GM21390 (cell line): ENCODE data around the gene RASSF6.
"Not testable (repeated sequence)": the region's sequence is repeated elsewhere in the genome, so short reads cannot be mapped to it uniquely, and the experiment has no call there.

ENCODE experiments used
- ATAC-seq: cut with Tn5 transposase; IDR thresholded peaks from one replicate; pipeline ENCODE4 v1.9.1; 2021; ENCODE audit not compliant: unreplicated experiment

Gene RASSF6

GRCh38 chr4:73583666-73584065 is 36.6 kb downstream of the RASSF6 start:
- no peak for ATAC-seq

- no peak for ATAC-seq
These were observed 42.9 kb downstream of the RASSF6 start for GRCh38 chr4:73577371-73577770.

- no peak for ATAC-seq
These were observed 43.9 kb downstream of the RASSF6 start for GRCh38 chr4:73576381-73576780.

DNA sequence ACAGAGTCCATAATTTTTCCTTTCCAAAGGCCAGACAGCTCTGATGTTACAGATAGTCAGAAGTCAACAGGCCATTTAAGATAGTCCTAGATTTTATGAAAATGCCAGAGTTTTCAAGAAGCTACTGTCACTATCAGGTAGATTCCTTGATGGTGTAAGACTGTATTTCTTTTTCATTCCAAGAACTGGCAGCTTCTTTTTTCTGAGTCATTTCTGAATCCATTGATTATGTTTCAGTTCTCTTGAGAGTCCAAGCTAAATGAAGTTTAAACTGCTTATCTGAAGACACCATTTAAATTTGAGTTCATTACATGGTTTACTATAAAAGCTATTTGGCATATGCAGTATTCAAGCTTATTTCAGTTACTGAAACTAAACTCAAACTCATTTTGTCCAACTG is 44.6 kb downstream of the RASSF6 start:
- peak; percentile 33 for ATAC-seq

GRCh38 chr4:73573794-73574528 is 46.3 kb downstream of the RASSF6 start:
- ATAC-seq = peak; percentile 77

DNA sequence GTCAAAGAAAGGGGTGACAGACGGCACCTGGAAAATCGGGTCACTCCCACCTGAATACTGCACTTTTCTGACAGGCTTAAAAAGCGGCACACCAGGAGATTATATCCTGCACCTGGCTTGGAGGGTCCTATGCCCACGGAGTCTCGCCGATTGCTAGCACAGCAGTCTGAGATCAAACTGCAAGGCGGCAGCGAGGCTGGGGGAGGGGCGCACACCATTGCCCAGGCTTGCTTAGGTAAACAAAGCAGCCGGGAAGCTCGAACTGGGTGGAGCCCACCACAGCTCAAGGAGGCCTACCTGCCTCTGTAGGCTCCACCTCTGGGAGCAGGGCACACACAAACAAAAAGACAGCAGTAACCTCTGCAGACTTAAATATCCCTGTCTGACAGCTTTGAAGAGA is 69.4 kb downstream of the RASSF6 start:
- ATAC-seq = not testable (repeated sequence)

DNA sequence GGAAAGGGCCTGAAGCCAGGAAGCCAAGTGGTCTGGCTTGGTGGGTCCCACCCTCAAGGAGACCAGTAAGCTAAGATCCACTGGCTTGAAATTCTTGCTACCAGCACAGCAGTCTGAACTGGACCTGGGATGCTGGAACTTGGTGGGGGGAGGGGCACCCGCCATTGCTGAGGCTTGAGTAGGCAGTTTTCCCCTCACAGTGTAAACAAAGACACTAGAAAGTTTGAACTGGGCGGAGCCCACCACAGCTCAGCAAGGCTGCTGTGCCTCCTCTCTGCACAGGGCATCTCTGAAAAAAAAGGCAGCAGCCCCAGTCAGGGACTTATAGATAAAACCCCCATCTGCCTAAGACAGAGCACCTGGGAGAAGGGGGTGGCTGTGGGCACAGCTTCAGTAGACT is 75.6 kb downstream of the RASSF6 start:
- no peak for ATAC-seq

- no peak for ATAC-seq
These were observed 79.0 kb downstream of the RASSF6 start for GRCh38 chr4:73541251-73541650.

GRCh38 chr4:73540826-73541225 is 79.4 kb downstream of the RASSF6 start:
- ATAC-seq = no peak

GRCh38 chr4:73539386-73539785 is 80.8 kb downstream of the RASSF6 start:
- ATAC-seq = no peak

DNA sequence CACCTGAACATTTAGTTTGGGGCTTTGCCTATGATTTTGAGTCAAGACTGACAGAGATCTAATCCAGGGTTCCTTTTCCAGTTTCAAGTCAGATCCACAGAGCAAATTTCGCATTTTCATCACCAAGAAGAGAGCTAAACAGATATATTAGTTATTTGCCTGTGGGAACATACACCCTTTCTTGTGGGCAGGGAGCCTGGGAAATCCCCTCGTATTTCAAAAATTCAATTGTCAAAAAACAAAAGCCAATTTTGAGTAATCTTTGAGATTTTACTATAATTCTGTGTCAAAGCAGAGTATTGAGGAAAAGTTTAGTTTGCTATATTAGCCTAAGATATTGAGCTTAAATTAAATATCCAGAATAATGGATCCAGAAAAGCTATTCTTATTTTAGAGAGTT is 82.1 kb downstream of the RASSF6 start:
- no peak for ATAC-seq

DNA sequence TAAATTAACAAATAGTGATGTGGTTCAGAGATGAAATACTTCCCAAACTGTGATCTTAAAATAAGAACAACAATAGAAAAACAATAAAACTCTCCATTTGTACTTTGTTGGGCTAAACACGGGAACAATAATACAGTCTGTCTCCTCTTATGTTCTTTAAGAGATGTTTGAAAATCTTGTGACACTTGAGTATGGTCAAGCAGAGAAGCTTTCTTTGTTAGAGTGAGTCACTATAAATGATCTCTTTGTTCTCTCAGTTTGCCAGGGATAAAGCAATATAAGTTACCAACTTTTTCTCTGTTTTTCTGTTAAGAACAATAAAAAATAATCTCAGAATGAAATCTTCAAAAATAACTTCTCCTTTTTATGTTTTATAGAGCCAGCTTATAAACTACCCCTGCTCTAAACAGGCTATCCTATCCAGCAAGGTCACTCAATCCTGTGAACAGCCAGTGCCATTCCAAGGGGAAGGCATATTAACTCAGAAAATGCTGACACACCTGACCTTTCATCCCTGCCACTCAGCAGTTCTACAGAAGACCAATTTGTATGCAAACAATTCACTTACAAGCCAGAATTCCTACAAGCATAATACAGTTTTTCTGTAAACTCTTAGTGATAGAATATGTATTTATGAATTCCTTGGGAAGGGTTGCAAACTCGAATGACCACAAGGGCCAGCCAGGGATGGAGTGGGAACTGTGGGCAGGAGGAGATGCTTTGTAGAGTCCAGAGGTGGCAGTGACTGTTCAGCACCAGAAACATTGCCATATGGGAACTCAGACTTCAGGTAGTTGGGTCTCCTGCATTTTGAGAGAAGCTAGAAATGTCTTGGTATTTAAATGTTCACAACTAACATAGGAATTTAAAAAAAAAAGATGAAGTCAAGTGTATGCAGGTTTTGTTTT is 86.5 kb downstream of the RASSF6 start:
- no peak for ATAC-seq

DNA sequence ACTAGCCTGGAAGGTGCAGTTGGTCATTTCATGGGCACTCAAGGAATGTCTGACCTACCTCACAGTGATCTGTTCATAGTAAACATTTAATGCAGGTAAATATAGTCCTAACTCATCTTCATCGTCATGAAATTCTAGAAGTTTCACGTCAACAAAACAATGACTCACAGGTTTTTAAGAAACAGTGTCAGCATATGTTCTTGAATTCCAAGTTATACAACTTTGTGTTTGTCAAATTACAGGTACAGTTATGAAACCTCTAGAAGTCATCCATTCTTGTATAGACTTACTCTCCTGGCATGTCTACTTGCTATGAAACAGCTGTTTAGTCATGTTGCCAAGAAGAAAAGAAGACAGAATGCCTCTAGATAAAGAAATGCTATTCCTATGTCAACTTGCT is 92.1 kb downstream of the RASSF6 start:
- no peak for ATAC-seq

GRCh38 chr4:73527196-73527595 is 93.0 kb downstream of the RASSF6 start:
- peak; percentile 80 for ATAC-seq

GRCh38 chr4:73525611-73526010 is 94.6 kb downstream of the RASSF6 start:
- no peak for ATAC-seq

GRCh38 chr4:73523126-73523525 is 97.1 kb downstream of the RASSF6 start:
- ATAC-seq = no peak
